ENCODE results near the gene PGLYRP4.
"Not testable (repeated sequence)": the region's sequence is repeated elsewhere in the genome, so short reads cannot be mapped to it uniquely, and the experiment has no call there.

PGLYRP4 gene

DNA sequence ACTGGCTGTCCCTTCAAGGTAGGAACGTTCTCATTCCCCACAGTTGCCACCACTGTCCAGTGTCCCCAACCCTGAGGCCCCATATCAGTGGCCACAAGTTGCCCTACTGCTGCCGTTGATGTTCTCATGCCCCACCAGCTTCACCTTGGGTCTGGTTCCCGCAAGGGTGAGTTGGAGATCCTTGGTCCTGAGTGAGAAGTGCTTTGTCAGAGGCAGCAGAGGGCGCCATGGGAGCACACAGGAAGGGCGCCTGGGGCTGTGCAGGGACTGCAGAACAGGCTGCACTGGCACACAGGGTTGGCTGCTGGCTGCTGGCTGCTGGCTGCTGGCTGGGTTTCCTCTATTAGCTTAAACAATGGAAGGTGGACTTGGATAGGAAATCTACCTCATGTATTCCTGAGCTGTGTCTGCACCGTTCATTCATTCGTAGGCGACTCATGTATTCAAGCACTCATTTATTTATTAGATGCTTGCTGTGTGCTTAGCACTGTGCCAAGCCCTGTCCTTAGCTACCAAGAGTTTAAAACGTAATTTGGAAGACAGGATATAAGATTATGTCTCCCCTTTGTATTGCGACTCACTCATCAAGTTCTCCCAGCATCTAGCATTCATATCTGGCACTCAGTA lies 6.9 kb upstream of the PGLYRP4 start:
- peak; percentile 22 for DNase-seq

- no peak for DNase-seq
These were observed 6.0 kb upstream of the PGLYRP4 start for GRCh38 chr1:153354515-153355193.

DNA sequence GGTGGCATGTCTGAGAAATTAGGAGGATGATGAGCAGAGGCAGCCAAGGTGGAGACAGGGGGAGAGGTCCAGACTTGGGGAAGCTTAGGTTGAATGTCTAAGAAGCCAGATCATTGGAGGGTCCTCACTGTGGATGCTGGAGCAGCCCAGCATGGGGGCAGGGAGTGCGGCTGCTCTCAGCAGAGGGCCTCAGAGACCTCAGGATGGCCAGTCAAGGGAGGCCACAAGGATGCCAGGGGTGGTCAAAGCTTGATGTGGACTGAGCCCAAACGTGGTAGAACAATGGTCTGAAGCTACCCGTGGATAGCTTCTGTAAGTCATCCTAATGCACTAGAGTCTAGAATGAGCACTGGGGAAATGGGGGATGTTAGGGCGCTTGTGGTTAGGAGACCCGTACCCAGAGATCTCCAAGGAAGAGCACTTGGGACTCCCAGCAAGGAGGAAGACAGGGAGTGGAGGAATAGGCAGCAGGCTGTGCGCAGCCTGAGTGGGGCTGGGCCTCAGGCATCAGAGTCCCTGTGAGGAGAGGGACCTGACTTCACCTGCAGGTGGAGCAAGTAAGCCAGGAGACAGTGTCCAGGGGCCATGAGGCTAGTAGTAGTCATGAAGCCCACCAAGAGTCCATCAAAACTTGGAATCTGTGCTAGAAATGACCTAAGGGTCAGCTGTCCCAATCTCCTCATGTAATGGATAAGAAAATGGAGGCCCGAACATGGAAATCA lies 4.7 kb upstream of the PGLYRP4 start:
- DNase-seq, result no peak

DNA sequence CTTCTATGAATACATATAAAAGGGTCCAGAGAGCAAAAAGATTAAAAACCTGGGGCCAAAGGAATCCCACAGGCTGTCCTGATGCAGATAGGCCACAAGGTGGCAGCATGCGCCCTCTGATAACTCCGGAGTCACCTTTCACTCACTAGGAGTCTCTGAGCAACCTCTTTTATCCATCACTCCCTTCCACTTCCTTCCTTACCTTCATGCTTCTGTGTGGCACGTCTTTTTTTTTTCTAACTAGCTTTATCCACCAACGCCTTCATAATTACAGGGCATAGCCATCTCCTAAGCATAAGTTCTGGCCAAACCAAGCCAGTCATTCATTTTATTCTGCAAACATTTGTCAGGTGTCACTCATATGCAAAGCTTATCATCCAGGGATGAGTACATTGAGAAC lies 3.9 kb upstream of the PGLYRP4 start:
- DNase-seq, result peak; percentile 66

DNA sequence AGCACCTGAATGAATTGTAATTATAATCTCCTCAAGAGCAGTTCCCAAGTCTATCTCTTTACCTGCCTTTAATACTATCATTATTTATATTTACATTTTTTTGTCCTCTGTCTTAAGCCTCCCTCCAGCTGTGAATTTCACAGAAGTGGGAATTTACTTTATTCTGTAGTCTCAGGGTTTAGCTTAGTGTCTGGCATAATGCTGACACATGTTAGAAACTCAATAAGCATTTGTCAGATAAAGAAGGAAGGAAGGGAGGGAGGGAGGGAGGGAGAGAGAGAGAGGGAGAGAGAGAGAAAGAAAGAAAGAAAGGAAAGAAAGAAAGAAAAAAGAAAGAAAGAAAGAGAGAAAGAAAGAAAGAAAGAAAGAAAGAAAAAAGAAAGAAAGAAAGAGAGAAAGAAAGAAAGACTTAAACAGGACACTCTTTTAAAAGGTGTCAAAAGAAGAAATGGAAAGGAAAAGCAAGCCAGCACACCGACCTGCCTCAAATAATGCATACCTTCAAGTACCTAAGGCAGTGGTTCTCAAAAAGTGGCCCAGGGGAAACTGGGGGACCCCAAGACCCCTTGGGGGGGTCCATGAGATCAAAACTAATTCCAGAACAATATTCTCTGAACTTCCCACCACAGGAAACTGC lies 1.8 kb upstream of the PGLYRP4 start:
- DNase-seq, result no peak

- no peak for DNase-seq
These were observed 1.0 kb upstream of the PGLYRP4 start for GRCh38 chr1:153349363-153350320.

DNA sequence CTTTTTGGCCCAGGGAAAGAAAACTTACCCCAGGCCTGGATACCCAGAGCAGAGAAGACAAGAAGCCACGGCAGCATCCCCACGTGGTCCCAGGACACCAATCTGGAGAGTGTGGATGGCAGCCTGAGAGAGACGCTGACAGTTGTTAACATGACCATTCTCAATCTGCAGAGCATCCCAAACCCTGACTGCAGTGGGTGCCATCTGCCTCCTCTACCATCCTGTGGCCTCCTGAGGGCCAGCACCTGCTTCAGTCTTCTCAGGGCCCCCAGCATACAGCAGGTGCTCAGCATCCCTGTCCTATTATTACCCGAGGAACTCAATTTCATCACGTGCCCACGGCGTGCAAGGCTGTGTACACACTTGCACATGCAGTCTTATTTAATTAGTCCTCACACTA lies 785 bp downstream of the PGLYRP4 start:
- no peak for DNase-seq

DNA sequence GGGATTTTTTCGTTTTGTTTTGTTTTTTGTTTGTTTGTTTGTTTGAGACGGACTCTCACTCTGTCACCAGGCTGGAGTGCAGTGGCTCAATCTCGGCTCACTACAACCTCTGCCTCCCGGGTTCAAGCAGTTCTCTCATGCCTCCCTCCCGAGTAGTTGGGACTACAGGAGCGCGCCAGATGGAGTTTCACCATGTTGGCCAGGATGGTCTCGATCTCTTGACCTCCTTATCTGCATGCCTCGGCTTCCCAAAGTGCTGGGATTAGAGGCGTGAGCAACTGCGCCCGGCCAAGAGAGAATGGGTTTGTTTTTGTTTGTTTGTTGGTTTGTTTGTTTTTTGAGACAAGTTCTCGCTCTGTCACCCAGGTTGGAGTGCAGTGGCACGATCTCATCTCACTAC lies 1.6 kb downstream of the PGLYRP4 start:
- not testable (repeated sequence) for DNase-seq

- DNase-seq, result no peak
These were observed 2.4 kb downstream of the PGLYRP4 start for GRCh38 chr1:153346077-153346723.

GRCh38 chr1:153345187-153346076 lies 3.2 kb downstream of the PGLYRP4 start:
- no peak for DNase-seq

GRCh38 chr1:153344718-153345025 lies 4.0 kb downstream of the PGLYRP4 start:
- no peak for DNase-seq

DNA sequence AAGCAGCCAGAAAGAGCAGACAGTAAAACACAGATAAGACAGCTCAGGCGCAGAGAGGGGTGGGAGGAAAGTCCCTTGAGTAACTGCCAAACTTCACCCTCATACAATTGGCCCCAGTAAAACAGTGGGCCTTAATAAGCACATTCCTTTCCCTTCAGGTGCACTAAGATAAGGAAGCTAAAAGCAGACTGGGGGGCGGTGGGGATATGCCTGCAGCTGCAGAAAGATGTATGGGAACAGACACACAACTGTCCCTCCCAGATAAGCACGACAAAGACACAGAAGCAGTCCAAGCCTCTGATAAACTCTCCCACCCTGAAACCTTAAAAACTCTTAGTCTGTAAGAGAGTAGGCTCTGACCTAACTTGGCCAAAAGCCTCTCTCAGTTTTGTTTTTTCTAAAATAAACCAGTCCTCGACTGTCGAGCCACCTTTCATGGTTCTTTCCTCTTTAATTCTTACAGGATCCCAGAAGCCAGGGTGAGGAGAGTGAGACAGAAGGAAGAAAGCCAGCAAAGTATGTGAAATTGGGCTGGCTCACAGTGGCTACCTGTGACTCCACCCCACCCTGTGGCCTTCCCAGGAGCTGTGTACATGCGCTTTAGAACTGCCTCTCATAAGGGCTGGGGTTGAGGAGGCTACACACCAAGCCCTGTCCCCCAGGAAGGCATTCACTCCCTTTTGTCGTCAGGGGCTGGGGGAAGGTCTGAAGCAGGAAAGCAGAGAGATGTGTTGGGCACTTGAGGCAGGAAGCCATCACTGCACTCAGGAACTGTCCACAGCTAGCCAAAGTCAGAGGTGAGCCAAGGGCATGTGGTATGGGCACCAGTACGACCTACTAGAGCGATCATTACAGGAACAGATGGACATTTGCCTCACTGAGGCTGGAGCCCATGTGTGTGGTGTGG lies 4.6 kb downstream of the PGLYRP4 start:
- no peak for DNase-seq

DNA sequence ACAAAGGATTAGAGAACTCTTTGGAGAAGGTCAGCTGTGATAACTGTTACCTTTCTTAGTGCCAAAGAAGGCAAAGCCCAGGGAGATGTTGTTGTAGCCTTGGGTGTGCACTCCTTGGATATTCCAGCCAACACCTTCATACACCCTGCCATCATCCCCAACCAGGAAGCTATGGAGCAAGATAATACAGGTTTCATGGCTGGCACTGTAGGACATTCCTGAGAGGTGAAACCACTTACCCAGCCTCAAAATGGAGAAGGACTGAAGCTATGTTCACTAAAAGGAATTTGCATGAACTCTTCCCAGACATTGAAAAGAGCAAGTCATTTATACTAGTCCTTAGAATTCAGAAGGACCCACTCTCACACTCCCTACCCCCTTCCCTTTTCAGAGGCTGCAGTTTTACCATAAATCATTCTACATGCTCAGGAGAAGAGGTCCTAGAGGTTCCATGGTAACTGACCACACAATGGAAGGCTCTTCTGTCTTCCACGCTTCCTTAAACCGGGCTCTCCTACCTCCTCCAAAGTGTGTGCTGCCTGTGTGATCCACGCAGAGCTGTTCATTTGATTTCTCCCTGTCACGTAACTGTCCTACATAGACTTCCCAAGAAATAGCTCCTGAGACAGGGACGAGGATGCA lies 5.5 kb downstream of the PGLYRP4 start:
- DNase-seq, result no peak

- DNase-seq, result no peak
These were observed 6.5 kb downstream of the PGLYRP4 start for GRCh38 chr1:153342178-153342577.

DNA sequence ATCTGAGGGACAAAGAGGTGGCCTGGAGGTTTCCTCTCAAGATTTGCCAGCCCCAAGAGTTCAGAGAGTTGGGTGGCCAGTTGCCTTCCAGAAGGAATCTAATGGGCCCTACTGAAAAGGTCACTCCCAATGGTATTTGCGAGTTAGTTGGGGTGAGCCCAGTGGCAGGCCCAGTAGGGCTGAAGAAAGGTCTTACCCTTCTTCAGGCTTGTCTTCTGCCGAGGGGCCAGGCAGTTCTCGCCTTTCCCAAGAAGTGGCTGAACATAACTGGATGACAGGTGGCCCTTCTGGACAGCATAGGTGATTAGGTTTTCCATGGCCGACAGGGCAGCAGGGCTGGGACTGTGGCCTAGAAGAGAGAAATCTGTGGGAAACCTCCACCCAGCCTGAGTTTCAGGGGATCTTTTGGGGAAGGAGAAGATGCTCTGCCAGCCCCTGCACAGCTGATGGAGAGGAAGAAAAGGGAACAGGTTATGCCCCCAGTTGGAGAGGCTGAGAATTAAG lies 7.2 kb downstream of the PGLYRP4 start:
- DNase-seq, result no peak

- DNase-seq, result no peak
These were observed 8.3 kb downstream of the PGLYRP4 start for GRCh38 chr1:153340356-153340755.

- DNase-seq, result no peak
These were observed 8.8 kb downstream of the PGLYRP4 start for GRCh38 chr1:153339802-153340201.

GRCh38 chr1:153337980-153338853 lies 10.4 kb downstream of the PGLYRP4 start:
- DNase-seq, result no peak

Data from CD4-positive, alpha-beta T cell treated with Interleukin-4 for 4 hours (primary cell).